ENCODE measurements around the gene ZFYVE26.
"Not testable (repeated sequence)": the region's sequence is repeated elsewhere in the genome, so short reads cannot be mapped to it uniquely, and the experiment has no call there.

The ZFYVE26 gene

DNA sequence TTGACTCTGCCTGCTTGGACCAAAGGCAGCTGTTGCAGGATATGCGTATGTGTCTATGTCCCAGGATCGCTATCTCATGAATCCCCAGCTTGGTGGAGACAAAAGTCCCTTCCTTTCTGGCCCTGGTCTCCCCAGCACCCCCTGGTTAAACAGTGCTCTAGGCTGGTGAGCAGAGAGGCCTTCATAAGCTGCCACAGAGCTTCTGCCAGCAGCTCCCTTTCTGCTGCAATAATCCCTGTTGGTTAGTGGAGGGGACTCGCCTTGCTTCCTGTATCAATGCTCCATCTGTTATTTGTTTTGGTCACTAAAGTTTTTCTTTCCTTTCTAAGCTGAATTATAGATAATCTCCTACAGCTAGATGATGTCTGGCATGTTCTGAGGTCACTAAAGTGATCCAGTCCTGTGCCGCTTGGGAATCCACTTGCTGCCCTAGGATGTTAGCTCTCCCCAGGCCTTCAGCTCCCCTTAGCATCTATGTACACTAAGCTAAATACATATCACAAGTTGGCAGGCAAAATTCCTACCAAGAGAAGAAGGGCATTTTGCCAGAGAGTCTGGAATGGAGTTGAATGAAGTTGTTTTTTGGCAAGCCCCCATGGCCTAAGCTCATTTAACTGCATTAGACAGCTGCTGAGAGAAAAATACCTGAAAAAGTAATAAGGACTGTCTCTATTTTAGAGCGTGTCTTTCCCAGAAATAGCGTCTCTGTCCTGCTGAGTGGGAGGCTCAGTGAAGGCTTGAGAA, 66.9 kb downstream of the ZFYVE26 start:
- no peak for DNase-seq

- no peak for DNase-seq
Observed at GRCh38 chr14:67748312-67748711, 68.1 kb downstream of the ZFYVE26 start.

DNA sequence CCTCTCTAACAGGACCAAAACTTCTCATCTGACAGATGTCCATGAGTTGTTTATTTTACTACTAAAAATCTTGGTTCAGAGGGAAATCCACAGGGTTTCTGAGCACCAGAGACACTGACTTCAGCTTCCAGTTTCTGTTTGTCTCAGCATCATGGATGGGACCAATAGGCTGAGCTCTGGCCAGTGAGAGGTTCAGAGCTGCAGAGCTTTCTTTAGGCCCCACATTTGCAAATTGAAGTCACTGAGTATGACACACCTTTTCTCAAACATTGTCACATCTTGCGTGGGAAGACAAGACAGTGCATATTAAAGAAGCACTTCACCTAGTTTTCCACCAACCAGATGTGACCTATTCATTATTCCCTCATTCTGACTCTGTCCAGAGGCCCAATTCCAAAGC, 69.5 kb downstream of the ZFYVE26 start:
- no peak for DNase-seq

DNA sequence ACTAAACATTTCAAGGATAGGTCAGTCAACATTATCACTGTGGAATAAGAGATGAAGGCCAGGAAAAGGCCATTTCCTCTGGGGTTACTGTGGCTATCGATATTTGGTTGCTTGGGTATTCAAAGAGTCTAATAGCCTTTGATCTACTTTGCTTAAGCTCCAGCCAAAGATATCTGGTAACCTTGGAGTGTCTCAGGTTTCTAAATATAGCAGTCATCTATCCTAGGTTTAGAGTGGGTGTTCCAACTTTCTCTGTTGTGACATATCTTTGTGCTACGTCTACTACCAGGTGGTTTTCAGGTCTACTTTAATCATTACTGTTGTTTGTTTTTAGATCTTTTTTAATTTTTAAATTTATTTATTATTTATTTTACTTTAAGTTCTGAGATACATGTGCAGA, 72.3 kb downstream of the ZFYVE26 start:
- DNase-seq, result no peak

- DNase-seq, result no peak
Observed at GRCh38 chr14:67738740-67739504, 77.5 kb downstream of the ZFYVE26 start.

DNA sequence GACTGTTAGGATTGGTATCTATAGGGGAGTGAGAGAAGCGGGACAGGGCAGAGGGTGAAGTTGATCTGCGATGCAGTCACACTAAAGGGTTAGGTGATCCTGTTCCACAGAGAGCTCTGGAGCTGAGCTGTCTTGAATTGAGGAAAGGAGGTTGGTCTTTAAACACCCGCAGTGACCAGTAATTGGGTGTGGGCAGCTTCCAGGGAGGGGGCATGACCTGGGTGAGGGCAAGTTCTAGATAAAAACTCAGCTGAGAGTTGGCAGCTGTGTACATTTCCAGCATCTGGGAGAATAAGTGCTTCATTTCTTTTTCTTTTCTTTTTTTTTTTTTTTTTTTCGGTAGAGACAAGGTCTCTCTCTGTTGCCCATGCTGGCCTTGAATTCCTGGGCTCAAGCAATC, 79.6 kb downstream of the ZFYVE26 start:
- DNase-seq, result no peak

GRCh38 chr14:67735336-67736147, 80.8 kb downstream of the ZFYVE26 start:
- DNase-seq, result no peak

- DNase-seq, result no peak
Observed at GRCh38 chr14:67734675-67735074, 81.7 kb downstream of the ZFYVE26 start.

GRCh38 chr14:67733616-67734015, 82.8 kb downstream of the ZFYVE26 start:
- no peak for DNase-seq

DNA sequence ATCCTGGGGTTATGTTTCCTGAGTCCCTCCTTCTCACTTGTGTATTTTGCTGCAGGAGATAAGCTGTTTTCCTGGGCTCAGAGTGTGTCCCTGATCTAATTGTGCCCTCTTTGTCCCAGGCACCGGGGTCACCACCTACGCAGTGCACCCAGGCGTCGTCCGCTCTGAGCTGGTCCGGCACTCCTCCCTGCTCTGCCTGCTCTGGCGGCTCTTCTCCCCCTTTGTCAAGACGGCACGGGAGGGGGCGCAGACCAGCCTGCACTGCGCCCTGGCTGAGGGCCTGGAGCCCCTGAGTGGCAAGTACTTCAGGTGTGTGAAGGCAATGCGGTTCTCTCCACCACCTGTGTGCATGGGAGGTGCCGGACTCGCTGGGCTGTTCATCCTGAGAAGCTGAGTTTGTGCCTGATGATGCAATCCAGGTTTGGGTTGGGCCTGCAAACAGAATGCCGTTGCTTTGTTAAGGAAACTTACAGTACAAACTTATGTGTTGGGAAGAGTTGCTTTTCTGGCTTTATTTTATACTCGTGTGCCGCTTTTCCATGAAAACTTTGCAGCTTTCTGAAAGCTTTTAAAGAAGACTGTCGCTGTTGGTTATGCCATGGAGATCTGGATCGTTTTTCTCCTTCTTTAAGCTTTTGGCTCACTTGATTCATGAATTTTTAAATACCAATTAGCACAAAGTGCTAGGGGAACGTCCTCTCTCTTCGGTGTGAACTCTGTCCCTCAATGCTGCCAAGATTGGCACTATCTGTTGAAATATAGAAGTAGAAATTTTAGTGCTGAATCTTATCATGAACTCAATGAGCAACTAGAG, 87.1 kb downstream of the ZFYVE26 start:
- DNase-seq, result peak; percentile 90

- DNase-seq, result no peak
Observed at GRCh38 chr14:67728258-67728657, 88.1 kb downstream of the ZFYVE26 start.

- DNase-seq, result no peak
Observed at GRCh38 chr14:67727361-67727760, 89.0 kb downstream of the ZFYVE26 start.

GRCh38 chr14:67725171-67725570, 91.2 kb downstream of the ZFYVE26 start:
- DNase-seq, result no peak

DNA sequence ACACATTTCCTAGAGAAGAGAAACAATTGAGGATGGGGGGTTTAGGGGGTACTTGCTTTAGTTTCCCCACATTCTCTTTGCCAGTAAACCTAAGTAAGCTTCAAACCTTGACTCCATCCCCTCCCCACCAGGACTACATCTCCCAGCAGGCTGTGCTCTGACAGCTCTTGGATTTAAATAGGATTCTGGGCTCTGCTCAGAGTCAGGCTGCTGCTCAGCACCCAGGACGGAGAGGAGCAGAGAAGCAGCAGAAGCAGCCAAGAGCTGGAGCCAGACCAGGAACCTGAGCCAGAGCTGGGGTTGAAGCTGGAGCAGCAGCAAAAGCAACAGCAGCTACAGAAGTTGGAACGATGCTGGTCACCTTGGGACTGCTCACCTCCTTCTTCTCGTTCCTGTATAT, 94.1 kb downstream of the ZFYVE26 start:
- DNase-seq, result peak; percentile 36

DNA sequence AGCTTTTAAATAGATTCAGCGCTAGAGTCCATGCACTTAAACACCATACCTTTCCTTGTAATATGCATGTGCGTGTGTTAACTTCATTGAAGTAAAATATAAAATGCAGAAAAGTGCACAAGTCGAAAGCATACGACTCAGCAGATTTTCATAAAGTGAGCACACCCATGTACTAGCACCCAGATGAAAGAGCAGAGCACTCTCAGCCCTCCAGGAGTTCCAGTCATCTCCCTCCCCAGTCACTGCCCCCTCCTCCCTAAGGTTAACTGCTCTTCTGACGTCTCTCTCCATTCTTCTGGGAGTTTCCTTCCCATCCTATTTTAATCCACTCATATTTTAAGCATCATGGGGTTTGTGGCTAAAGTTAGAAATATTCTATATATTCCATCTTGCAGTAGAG, 94.5 kb downstream of the ZFYVE26 start:
- no peak for DNase-seq

DNA sequence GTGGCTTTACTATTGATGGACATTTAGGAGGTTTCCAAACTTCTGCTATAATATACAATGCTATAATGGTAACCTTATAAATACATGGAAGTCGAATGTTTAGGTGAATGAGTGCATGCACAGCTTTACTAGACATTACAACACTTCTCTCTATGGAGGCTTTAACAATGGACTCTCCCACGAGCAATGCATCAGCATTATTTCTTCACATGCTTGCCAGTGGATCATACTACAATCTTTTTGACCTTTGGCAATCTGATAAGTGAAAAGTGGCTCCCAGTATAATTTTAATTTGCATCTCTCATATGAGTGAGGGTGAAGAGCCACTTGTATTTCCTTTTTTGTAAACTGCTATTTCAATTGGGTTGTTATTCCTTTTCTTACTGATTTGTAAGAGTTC, 96.5 kb downstream of the ZFYVE26 start:
- DNase-seq, result no peak

DNA sequence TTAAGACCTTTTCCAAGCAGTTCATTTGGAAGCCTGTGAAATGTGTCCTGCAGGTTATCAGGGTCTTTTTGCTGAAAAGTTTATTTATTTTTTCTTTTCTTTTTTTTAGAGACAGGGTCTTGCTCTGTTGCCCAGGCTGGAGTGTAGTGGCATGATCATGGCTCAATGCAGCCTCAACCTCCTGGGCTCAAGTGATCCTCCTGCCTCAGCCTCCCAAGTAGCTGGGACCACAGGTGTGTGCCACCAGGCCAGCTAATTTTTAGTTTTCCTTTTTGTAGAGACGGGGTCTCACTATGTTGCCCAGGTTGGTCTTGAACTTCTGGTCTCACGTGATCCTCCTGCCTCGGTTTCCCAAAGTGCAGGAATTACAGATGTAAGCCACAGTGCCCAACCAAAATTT, 97.0 kb downstream of the ZFYVE26 start:
- not testable (repeated sequence) for DNase-seq

- DNase-seq, result no peak
Observed at GRCh38 chr14:67718265-67718664, 98.1 kb downstream of the ZFYVE26 start.

GRCh38 chr14:67717048-67717447, 99.3 kb downstream of the ZFYVE26 start:
- no peak for DNase-seq

GRCh38 chr14:67710209-67710608, 106.2 kb downstream of the ZFYVE26 start:
- DNase-seq, result no peak

- not testable (repeated sequence) for DNase-seq
Observed at GRCh38 chr14:67709796-67710195, 106.6 kb downstream of the ZFYVE26 start.

DNA sequence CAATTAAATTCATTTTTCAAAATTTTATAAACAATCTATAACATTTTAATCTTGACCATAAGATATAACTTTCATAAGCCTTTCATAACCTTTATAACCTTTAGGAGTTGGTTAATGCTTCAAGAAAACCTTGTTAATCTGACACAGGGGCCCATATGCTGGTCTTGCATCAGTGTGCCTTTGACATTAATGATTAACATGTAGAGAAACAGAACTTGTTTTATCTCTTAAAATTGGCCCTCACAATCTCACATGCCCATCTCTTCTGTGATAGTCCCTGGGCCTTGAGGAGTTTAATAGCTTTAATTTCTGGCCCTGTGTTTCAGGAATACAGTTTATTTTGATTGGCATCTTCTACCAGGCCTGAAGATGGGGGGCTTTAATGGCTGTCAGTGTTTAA, 107.0 kb downstream of the ZFYVE26 start:
- not testable (repeated sequence) for DNase-seq

- DNase-seq, result no peak
Observed at GRCh38 chr14:67705211-67705610, 111.2 kb downstream of the ZFYVE26 start.
